Testis (tissue), 3 donors: ENCODE data around the gene CBLB. TPM values are rescaled to one million over a fixed set of nuclear protein-coding genes. Genes with fewer than 3 reads are reported as not detected.

Source experiments
- DNase-seq: peaks from one replicate; pipeline ENCODE4 v3.0.0-alpha.2; 2019
- H3K27ac ChIP-seq, 2 donors: fragments of 200-600 bp; sonication (generic); one replicate each; pipeline ENCODE4 v1.5.1; 2019
- H3K27me3 ChIP-seq: fragments of 200-600 bp; sonication (generic); one replicate; pipeline ENCODE4 v1.5.1; 2019
- H3K36me3 ChIP-seq: fragments of 200-600 bp; sonication (generic); one replicate; pipeline ENCODE4 v1.5.1; 2017; ENCODE audit warnings: low read depth; ENCODE audit errors: missing control alignments
- H3K4me1 ChIP-seq: fragments of 200-600 bp; sonication (generic); one replicate; pipeline ENCODE4 v1.5.1; 2019
- H3K4me3 ChIP-seq, 2 donors: fragments of 200-600 bp; sonication (generic); one replicate each; pipeline ENCODE4 v1.5.1; 2017 to 2019
- H3K9me3 ChIP-seq: fragments of 200-600 bp; sonication (generic); one replicate; pipeline ENCODE4 v1.5.1; 2017
- POLR2A ChIP-seq: fragments of 450-650 bp; IDR thresholded peaks from one replicate; pipeline ENCODE4 v1.6.1; 2017; ENCODE audit warnings: antibody characterized with exemption, mild to moderate bottlenecking, moderate library complexity
- WGBS, 2 donors: methylation state at CpG; one replicate each; pipeline ENCODE4 v1.1.5; 2018; 5-methylcytosine and 5-hydroxymethylcytosine counted together
- intact Hi-C: fragments of 100-400 bp; cut with DNase I; formaldehyde crosslinking; loops from one replicate; pipeline ENCODE4 v1.15.1; 2023; ENCODE audit warnings: low total_unique reads
- polyA plus RNA-seq: library from polyadenylated mRNA; stranded (reverse); fragments of 350-450 nt; fragmentation: Illumina TruSeq; extraction: RNeasy Lipid Tissue Mini Kit (QIAGEN cat#74804); gene quantifications from one replicate; pipeline ENCODE4 v1.2.3, GENCODE V29; 2014; ENCODE audit warnings: low read depth, low replicate concordance; ENCODE audit not compliant: insufficient read depth
- total RNA-seq, 2 donors: library from RNA; depleted of rRNA; stranded (reverse); fragments of >200 nt; gene quantifications; one replicate each; pipeline ENCODE4 v1.2.3, GENCODE V29; 2016
- TF ChIP-seq, protein P1 (sequence below), 3 experiments: fragments of 450-650 bp in 2 of 3; fragments of 200-600 bp in 1 of 3; sonication (generic) in 1 of 3; IDR thresholded peaks; one replicate each; pipeline ENCODE4 v1.5.1; 2016 to 2019; ENCODE audit warnings: antibody characterized with exemption in 3 of 3, mild to moderate bottlenecking in 2 of 3, moderate library complexity in 1 of 3

CBLB gene
- total and polyA plus RNA-seq, 3 donors from 2014 or later = 33.0 to 73.6 (median 65.9) TPM

- no peak for DNase-seq
- H3K4me3 ChIP-seq = peak overlapping the region in 1 of 2 donors; percentile 93
- WGBS, 2 donors = 48 to 72% methylated on average over 1 of the region's 1 CpG
- peak overlapping the region in 1 of 2 donors; percentile 9 for H3K27ac ChIP-seq
- peaks cover 21% of the 10 kb centered on the region for H3K4me1 ChIP-seq
- H3K9me3 ChIP-seq = no peaks in the 10 kb centered on the region
- H3K36me3 ChIP-seq = no peaks in the 10 kb centered on the region
- TF ChIP-seq, protein P1, sequence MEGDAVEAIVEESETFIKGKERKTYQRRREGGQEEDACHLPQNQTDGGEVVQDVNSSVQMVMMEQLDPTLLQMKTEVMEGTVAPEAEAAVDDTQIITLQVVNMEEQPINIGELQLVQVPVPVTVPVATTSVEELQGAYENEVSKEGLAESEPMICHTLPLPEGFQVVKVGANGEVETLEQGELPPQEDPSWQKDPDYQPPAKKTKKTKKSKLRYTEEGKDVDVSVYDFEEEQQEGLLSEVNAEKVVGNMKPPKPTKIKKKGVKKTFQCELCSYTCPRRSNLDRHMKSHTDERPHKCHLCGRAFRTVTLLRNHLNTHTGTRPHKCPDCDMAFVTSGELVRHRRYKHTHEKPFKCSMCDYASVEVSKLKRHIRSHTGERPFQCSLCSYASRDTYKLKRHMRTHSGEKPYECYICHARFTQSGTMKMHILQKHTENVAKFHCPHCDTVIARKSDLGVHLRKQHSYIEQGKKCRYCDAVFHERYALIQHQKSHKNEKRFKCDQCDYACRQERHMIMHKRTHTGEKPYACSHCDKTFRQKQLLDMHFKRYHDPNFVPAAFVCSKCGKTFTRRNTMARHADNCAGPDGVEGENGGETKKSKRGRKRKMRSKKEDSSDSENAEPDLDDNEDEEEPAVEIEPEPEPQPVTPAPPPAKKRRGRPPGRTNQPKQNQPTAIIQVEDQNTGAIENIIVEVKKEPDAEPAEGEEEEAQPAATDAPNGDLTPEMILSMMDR (IDR thresholded peaks at IDR 0.05) = no peak
- no peak for TF ChIP-seq POLR2A
- intact Hi-C loops = no loop called here
- H3K27me3 ChIP-seq = no peaks in the 10 kb centered on the region
Measured at GRCh38 chr3:105865867-105866350, 2.9 kb downstream of the CBLB start.

GRCh38 chr3:105865016-105865623 is 3.7 kb downstream of the CBLB start:
- Histone ChIP-seq H3K4me1 (peaks cover 14% of the 10 kb centered on the region), H3K9me3 (no peaks in the 10 kb centered on the region), H3K4me3 (no peak overlapping the region), H3K27ac (no peak overlapping the region), H3K36me3 (no peaks in the 10 kb centered on the region), H3K27me3 (no peaks in the 10 kb centered on the region)
- TF ChIP-seq, protein P1 (IDR thresholded peaks at IDR 0.05) = no peak
- no peak for TF ChIP-seq POLR2A
- no peak for DNase-seq
- 65 to 67% methylated on average over 1 of the region's 1 CpG for WGBS, 2 donors
- intact Hi-C loops = no loop called here

GRCh38 chr3:105864212-105864611 is 4.6 kb downstream of the CBLB start:
- Histone ChIP-seq H3K27me3 (no peaks in the 10 kb centered on the region), H3K36me3 (no peaks in the 10 kb centered on the region), H3K4me1 (peaks cover 9% of the 10 kb centered on the region), H3K9me3 (no peaks in the 10 kb centered on the region), H3K4me3 (no peak overlapping the region), H3K27ac (no peak overlapping the region)
- WGBS, 2 donors = 82 to 84% methylated on average over 4 of the region's 4 CpGs
- no peak for TF ChIP-seq POLR2A
- TF ChIP-seq, protein P1 (IDR thresholded peaks at IDR 0.05) = no peak
- intact Hi-C loops = no loop called here
- DNase-seq = no peak

- H3K9me3 ChIP-seq = no peaks in the 10 kb centered on the region
- DNase-seq = no peak
- intact Hi-C loops = no loop called here
- H3K4me1 ChIP-seq = peaks cover 9% of the 10 kb centered on the region
- TF ChIP-seq POLR2A = no peak
- TF ChIP-seq, protein P1 (IDR thresholded peaks at IDR 0.05) = no peak
- no peak overlapping the region for H3K4me3 ChIP-seq
- 76 to 90% methylated on average over 1 of the region's 1 CpG for WGBS, 2 donors
- H3K27me3 ChIP-seq = no peaks in the 10 kb centered on the region
- H3K36me3 ChIP-seq = no peaks in the 10 kb centered on the region
- no peak overlapping the region for H3K27ac ChIP-seq
Measured at GRCh38 chr3:105863608-105864007, 5.2 kb downstream of the CBLB start.

GRCh38 chr3:105862217-105862616 is 6.6 kb downstream of the CBLB start:
- intact Hi-C loops = no loop called here
- TF ChIP-seq, protein P1 (IDR thresholded peaks at IDR 0.05) = no peak
- TF ChIP-seq POLR2A = no peak
- H3K4me3 ChIP-seq = no peak overlapping the region
- no peaks in the 10 kb centered on the region for H3K27me3 ChIP-seq
- peaks cover 9% of the 10 kb centered on the region for H3K4me1 ChIP-seq
- H3K9me3 ChIP-seq = no peaks in the 10 kb centered on the region
- DNase-seq = no peak
- no peaks in the 10 kb centered on the region for H3K36me3 ChIP-seq
- H3K27ac ChIP-seq = no peak overlapping the region
- WGBS, 2 donors = 87 to 91% methylated on average over 3 of the region's 3 CpGs
